ENCODE data around the gene ZNF708. TPM values are rescaled to one million over a fixed set of nuclear protein-coding genes. Genes with fewer than 3 reads are reported as not detected.
"Not testable (repeated sequence)": the region's sequence is repeated elsewhere in the genome, so short reads cannot be mapped to it uniquely, and the experiment has no call there.

Gene ZNF708
- total RNA-seq, 1 experiment from 2014 or later: 34.9 TPM

DNA sequence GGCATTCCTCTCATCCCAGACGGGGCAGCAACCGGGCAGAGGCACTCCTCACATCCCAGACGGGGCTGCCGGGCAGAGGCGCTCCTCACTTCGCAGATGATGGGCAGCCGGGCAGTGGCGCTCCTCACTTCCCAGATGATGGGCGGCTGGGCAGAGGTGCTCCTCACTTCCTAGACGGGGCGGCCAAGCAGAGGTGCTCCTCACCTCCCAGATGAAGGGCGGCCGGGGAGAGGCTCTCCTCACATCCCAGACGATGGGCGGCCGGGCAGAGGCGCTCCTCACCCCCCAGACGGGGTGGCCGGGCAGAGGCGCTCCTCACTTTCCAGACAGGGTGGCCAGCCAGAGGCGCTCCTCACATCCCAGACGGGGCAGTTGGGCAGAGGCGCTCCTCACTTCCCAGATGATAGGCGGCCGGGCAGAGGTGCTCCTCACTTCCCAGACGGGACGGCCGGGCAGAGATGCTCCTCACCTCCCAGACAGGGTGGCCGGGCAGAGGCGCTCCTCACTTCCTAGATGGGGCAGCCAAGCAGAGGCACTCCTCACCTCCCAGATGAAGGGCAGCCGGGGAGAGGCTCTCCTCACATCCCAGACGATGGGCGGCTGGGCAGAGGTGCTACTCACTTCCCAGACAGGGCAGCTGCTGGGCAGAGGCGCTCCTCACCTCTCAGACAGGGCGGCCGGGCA lies 68.9 kb downstream of the ZNF708 start:
- DNase-seq (ENCODE audit: low spot score) (no peak), ATAC-seq (no peak)
- peaks cover 57% of the 10 kb centered on the region for H3K9me3 Mint-ChIP-seq
- H3K4me3 Mint-ChIP-seq: no peak overlapping the region
- no peak overlapping the region for H3K27ac Mint-ChIP-seq
- POLR2A ChIA-PET: no interaction called here
- peaks cover 40% of the 10 kb centered on the region for H3K36me3 Mint-ChIP-seq
- TF ChIP-seq, protein P1, sequence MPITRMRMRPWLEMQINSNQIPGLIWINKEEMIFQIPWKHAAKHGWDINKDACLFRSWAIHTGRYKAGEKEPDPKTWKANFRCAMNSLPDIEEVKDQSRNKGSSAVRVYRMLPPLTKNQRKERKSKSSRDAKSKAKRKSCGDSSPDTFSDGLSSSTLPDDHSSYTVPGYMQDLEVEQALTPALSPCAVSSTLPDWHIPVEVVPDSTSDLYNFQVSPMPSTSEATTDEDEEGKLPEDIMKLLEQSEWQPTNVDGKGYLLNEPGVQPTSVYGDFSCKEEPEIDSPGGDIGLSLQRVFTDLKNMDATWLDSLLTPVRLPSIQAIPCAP (CRISPR knock-in tag; IDR thresholded peaks at IDR 0.05): no peak
- TF ChIP-seq PRDM15 (CRISPR knock-in tag; IDR thresholded peaks at IDR 0.05) (no peak), JUN (CRISPR knock-in tag; IDR thresholded peaks at IDR 0.05) (no peak), TEAD1 (CRISPR knock-in tag; IDR thresholded peaks at IDR 0.05) (no peak), ATF1 (CRISPR knock-in tag; IDR thresholded peaks at IDR 0.05) (no peak), MXD4 (CRISPR knock-in tag; IDR thresholded peaks at IDR 0.05; ENCODE audit: borderline replicate concordance) (no peak), CREB1 (CRISPR knock-in tag; IDR thresholded peaks at IDR 0.05) (no peak), MYBL2 (CRISPR knock-in tag; IDR thresholded peaks at IDR 0.05) (no peak), ZNF219 (CRISPR knock-in tag; IDR thresholded peaks at IDR 0.05; ENCODE audit: borderline replicate concordance) (no peak), ZNF317 (CRISPR knock-in tag; IDR thresholded peaks at IDR 0.05; ENCODE audit: borderline replicate concordance, low read depth) (no peak), SMAD4 (CRISPR knock-in tag; IDR thresholded peaks at IDR 0.05) (no peak), FOXP1 (CRISPR knock-in tag; IDR thresholded peaks at IDR 0.05; ENCODE audit: borderline replicate concordance) (no peak), NR1H2 (CRISPR knock-in tag; IDR thresholded peaks at IDR 0.05) (no peak)
- TF ChIP-seq, protein P2, sequence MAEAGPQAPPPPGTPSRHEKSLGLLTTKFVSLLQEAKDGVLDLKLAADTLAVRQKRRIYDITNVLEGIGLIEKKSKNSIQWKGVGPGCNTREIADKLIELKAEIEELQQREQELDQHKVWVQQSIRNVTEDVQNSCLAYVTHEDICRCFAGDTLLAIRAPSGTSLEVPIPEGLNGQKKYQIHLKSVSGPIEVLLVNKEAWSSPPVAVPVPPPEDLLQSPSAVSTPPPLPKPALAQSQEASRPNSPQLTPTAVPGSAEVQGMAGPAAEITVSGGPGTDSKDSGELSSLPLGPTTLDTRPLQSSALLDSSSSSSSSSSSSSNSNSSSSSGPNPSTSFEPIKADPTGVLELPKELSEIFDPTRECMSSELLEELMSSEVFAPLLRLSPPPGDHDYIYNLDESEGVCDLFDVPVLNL (CRISPR knock-in tag; IDR thresholded peaks at IDR 0.05; ENCODE audit: borderline replicate concordance, low read depth): no peak
- TF ChIP-seq, protein P3, sequence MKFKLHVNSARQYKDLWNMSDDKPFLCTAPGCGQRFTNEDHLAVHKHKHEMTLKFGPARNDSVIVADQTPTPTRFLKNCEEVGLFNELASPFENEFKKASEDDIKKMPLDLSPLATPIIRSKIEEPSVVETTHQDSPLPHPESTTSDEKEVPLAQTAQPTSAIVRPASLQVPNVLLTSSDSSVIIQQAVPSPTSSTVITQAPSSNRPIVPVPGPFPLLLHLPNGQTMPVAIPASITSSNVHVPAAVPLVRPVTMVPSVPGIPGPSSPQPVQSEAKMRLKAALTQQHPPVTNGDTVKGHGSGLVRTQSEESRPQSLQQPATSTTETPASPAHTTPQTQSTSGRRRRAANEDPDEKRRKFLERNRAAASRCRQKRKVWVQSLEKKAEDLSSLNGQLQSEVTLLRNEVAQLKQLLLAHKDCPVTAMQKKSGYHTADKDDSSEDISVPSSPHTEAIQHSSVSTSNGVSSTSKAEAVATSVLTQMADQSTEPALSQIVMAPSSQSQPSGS (CRISPR knock-in tag; IDR thresholded peaks at IDR 0.05; ENCODE audit: borderline replicate concordance, low read depth): no peak
- TF ChIP-seq, protein P4, sequence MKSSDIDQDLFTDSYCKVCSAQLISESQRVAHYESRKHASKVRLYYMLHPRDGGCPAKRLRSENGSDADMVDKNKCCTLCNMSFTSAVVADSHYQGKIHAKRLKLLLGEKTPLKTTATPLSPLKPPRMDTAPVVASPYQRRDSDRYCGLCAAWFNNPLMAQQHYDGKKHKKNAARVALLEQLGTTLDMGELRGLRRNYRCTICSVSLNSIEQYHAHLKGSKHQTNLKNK (CRISPR knock-in tag; IDR thresholded peaks at IDR 0.05): no peak
- 0 out of 2 replicates have a peak, but pooled peaks cover 2% of the 10 kb centered on the region for H3K4me1 Mint-ChIP-seq
- peaks cover 11% of the 10 kb centered on the region for H3K27me3 Mint-ChIP-seq (ENCODE audit: low read depth)
- CTCF ChIA-PET: no interaction called here

DNA sequence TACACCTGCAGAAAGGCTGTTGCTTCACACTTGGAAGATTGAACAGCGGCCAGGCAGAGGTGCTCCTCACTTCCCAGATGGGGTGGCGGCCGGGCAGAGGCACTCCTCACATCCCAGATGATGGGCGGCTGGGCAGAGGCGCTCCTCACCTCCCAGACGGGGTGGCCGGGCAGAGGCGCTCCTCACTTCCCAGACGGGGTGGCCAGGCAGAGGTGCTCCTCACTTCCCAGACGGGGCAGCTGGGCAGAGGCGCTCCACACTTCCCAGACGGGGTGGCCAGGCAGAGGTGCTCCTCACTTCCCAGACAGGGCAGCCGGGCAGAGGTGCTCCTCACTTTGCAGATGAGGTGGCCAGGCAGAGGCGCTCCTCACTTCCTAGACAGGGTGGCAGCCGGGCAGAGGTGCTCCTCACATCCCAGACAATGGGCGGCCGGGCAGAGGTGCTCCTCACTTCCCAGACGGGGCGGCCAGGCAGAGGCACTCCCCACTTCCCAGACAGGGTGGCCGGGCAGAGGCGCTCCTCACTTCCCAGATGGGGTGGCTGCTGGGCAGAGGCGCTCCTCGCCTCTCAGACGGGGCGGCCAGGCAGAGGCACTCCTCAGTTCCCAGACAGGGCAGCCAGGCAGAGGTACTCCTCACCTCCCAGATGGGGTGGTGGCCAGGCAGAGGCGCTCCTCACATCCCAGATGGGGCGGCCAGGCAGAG lies 69.6 kb downstream of the ZNF708 start:
- H3K9me3 Mint-ChIP-seq: peaks cover 64% of the 10 kb centered on the region
- CTCF ChIA-PET; DNase-seq (ENCODE audit: low spot score); H3K27ac Mint-ChIP-seq; H3K4me1 Mint-ChIP-seq; ATAC-seq; H3K4me3 Mint-ChIP-seq; POLR2A ChIA-PET: not testable (repeated sequence)
- peaks cover 12% of the 10 kb centered on the region for H3K27me3 Mint-ChIP-seq (ENCODE audit: low read depth)
- peaks cover 46% of the 10 kb centered on the region for H3K36me3 Mint-ChIP-seq

All from WTC11 (cell line).